Non-pigmented ciliary epithelial cell (primary cell): ENCODE measurements around the gene CDS2.

Experiments
- DNase-seq: peaks from one replicate; pipeline ENCODE4 v3.0.0-alpha.2; 2010; ENCODE audit warnings: low read depth

Gene CDS2

GRCh38 chr20:5119435-5120184, 7.2 kb upstream of the CDS2 start, which contains the start of gene PCNA:
PCNA (minus strand) TSS chr20:5119958; CDS start chr20:5119798, 160 bp downstream.
- peak; percentile 86 for DNase-seq

GRCh38 chr20:5120185-5120476, 6.7 kb upstream of the CDS2 start:
- no peak for DNase-seq

DNA sequence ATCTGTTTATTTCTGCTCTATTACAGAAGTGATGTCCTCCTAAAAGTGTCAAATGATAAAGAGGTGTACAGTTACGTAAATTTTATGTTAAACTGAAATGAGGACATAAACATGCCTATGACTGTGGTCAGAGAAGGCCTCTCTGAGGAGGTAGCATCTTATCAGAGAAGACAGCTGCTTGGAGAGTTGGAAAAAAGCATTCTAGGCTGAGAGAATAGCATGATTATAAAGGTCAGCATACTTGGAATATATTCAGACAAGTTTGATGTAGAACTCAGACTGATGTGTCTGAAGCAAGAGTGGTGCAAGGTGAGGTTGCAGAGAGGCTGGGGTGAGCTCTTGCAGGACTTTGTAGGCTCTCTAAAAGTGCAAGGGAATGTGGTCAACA, 3.9 kb upstream of the CDS2 start:
- no peak for DNase-seq

DNA sequence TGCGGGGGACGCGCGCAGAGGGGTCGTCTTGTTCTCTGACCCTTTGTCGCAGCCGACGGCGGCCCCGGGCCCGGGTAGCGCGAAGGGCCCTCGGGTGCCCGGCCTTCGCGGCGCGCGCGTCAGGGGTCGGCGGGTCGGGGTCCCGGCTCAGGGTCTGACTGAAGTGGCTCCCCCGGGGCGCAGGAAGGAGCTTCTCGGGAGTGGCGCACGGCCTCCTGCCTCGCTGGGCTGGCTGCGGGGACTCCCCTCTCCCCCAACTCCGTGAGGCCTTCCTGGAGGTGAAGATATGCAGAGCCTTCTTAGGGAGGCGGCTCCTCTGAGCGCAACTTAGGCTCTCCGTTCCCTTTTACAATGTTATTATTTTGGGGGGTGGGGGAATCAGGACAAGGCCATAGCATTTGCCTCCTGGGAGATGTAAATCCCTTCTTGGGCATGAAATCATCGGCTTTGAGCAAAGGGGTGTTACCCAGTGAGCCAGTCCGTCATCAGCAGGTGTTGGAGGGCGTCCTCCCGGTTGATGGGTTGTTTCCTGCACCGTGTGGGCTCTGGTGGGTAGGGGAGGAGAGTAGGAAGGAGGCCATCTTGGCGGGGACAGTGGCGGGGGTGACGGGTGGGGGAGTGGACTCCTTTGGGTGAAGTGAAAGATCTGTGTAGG, 523 bp downstream of the CDS2 start:
- DNase-seq, result no peak

DNA sequence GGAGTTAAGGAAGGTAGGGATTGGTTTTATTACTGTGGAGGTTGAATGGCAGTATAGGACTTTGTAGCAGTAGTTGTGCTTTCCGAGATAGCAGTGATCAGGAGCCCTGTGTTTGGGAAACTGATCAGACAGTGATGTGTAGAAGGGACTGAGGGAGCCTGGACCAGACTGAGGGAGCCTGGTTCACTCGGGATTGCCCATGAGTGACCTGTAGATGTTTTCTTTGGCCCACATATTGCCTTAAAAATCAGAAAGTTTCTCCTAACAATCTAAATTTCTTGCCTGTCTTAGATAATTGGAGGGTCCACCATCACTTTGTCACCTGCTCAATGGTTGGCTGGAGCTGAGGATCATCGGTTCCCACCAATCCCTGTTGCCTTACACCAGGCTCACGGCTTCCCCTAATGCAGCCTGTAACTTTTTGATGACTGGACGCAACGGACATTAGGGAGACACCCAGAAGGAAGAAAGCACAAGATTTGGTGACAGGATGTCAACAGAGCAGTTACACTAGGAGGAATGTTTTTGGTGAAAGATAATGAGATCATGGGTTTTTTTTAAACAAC, 1.1 kb downstream of the CDS2 start:
- DNase-seq, result no peak

- no peak for DNase-seq
These were observed 2.1 kb downstream of the CDS2 start for GRCh38 chr20:5128886-5129285.

DNA sequence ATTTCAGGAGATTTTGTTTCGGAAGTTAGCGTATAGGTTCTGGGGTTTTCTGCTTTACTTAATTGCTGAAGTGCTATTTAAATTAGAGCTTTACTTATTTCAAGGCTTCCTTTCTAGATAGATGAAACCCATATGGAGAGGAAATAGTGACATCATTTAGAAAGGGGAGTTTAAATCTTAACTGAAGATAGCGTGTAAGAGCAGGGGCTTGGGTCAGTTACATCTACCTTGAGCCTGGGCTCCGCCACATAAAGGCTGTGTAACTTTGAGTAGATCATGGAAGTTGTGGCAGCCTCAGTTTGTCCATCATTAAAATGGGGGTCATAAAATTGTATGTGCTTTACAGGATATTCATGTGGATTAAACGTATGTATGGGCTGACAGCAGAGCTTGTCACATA, 4.7 kb downstream of the CDS2 start:
- no peak for DNase-seq

DNA sequence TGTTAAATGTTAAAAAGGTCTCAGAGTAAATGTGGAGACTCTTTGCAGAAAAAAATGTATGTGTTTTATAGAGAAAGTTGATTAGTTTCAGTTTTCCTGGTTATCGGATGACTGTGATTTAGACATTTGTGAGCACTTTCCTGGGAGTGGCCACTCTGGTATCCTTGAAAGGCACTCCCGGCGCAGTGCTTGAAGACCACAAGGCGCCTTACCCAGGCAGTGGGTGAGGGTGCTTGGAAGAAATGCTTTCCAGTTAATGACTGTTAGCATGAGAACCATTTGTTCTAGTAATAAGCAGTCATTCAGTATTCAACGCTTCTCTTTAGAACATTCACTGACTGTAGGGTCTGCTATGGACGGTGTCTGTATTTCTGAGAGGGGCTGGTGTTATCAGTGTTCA, 7.2 kb downstream of the CDS2 start:
- DNase-seq, result no peak

- DNase-seq, result no peak
These were observed 8.7 kb downstream of the CDS2 start for GRCh38 chr20:5135363-5136012.

GRCh38 chr20:5136096-5136495, 9.3 kb downstream of the CDS2 start:
- DNase-seq, result no peak

- DNase-seq, result no peak
These were observed 13.4 kb downstream of the CDS2 start for GRCh38 chr20:5140195-5140594.

DNA sequence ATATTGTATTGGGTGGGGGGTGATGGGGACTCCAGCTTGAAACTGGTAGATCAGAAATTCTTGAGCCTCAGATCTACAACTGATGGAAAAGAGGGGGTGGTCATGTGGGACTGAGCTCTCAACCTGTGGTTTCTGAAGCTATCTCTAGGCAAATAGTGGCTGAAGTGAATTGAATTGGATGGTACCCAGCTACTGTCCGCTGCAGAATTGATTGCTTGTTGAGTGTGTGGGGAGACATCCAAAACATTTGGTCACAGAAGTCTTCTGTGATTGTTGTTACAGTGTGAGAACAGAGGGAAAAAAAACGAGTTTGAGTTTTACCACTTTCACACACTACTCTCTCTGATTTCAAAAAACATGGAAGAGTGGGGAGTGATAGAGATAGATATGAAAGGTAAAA, 14.8 kb downstream of the CDS2 start:
- no peak for DNase-seq

DNA sequence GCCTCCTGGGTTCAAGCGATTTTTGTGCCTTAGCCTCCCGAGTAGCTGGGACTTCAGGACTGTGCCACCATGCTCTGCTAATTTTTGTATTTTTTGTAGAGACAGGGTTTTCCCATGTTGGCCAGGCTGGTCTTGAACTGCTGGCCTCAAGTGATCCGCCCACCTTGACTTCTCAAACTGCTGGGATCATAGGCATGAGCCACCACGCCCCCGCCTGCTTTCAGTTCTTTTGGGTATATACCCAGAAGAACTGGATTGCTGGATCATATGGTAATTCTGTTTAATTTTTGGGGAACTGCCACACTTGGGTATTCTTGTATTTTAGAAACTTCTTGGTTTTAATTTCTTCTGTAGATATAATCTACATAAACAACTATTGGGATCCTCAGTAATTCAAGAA, 17.0 kb downstream of the CDS2 start:
- DNase-seq, result no peak

- no peak for DNase-seq
These were observed 18.7 kb downstream of the CDS2 start for GRCh38 chr20:5145365-5146098.

DNA sequence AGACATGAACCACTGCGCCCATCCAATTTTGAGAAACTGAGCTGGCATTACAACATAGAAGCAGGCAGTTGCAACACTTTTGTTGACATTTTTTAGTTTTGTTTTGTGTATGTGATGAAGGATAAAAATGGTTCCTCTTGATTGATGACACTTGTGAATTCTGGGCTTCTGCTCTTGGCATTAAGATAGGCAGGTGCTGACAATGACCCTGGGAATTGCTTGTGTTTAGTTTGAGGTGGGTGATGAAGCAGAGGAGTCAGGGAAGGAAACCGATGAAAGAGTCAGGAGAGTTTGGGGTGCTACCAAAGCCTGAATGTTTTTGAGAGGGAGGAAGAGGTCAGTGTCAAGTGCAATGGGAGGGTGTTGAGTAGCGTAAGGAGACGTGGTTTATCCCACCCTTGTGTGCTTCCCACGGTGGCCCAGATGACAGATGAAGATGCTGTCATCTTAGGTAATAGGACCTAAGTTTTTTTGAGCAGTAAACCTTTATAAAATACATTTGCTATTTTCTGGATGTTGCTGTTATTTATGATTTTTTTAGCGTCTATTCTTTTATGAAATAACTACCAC, 19.4 kb downstream of the CDS2 start:
- DNase-seq, result no peak

DNA sequence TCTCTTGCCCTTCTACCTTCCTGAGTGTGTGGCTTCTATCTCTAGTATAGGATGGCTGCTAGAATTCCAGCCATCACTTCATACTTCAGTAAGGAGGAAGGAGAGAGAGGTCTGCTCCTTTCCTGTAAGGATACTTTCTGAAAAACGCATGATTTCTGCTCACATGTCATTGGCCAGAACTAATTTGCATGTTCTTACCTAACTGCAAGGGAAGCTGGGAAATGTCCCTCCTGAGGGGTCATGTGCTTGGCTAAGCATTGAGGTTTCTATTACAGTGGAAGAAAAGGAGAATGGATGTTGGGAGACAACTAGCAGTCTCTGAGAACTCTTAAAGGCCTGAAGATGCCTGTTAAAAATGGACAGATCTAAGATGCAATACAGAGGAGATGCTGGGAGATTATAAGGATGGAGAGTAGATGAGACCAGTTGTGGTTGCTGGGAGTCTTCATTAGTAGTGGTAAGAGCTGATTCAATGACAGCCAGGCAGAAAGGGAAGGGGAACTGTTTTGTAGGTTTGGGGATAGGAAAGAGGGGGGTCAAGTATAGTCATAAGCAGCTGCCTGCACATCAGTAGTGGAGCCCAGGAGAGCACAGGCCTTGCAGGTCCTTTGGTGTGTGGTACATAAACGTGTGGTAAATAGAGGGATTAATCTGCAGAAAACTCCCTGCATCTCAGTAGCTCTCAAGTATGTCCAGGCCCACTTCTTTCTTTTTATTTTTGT, 20.2 kb downstream of the CDS2 start:
- no peak for DNase-seq

DNA sequence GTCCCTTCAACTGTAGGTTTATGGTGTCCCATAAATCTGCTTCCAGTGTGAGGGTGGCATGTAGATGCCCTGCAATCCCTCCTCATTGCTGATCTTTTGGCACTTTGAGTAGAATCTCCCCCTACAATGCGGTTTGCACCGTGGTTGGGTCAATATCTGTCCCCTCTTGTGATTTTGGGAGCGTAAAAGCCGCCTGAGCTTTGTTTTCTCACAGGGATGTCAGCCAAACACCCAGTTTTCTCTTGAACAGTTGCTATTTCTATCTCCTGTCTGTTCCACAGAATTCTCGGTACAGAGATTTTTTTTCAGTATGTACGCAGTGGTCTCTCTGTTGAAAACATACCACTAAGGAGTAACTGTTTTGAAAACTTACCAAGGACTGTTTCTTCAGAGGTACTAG, 21.8 kb downstream of the CDS2 start:
- no peak for DNase-seq

GRCh38 chr20:5149892-5150225, 23.1 kb downstream of the CDS2 start:
- no peak for DNase-seq

DNA sequence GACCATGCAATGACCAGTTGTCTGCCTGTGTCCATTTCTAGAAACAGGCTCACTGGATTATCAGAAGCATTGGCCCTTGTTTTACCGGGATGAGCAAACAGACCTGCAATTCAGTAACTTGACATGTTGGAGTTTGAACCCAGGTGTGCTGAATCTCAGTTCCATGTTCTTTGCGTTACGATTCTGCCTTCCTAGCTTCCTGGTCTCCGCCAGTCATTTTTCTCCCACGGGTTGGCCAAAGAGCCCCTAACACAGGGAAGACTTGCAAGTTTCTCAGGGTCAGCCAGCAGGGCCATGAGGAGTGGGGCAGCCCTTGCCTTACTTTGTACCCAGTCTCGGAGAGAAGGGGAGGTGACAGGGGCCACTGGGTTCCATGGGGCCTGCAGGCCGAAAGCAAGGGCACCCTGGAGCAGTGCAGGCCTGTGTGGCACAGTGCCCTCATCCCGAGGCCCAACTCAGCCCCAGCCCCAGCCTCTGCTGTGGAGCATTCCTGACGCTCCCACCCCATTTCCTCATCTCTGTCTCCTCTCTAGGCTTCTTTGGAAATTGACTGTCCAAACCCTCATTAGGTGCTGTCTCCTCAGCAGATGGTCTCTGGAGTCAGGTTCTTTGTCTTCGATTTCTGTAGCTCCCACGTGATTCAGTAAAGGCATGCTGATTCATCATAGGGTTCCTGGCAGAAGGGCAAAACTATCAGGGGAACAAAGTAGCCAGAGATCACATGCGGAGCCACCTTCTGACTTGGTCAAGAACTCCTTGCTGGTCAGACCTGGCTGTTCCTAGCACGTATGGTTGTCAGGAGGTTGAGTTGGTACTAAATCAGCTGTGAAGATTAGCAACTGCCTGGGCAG, 23.6 kb downstream of the CDS2 start:
- no peak for DNase-seq

GRCh38 chr20:5153152-5153467, 26.3 kb downstream of the CDS2 start:
- no peak for DNase-seq
